ENCODE measurements around the gene MAP2K3.

The MAP2K3 gene

GRCh38 chr17:21352981-21353265 is 68.4 kb downstream of the MAP2K3 start:
- no peak for DNase-seq (ENCODE audit: low read depth)
- TF ChIP-seq CTCF (IDR thresholded peaks at IDR 0.05; ENCODE audit: control insufficient read depth, extremely low read depth, insufficient read depth), result no peak
- no peak overlapping the region for H3K4me3 ChIP-seq (ENCODE audit: low read depth, low read length)

- DNase-seq (ENCODE audit: low read depth), result no peak
- H3K4me3 ChIP-seq (ENCODE audit: low read depth, low read length), result no peak overlapping the region
- TF ChIP-seq CTCF (IDR thresholded peaks at IDR 0.05; ENCODE audit: control insufficient read depth, extremely low read depth, insufficient read depth), result no peak
Measured at GRCh38 chr17:21353326-21354010, 69.0 kb downstream of the MAP2K3 start.

GRCh38 chr17:21354796-21355385 is 70.4 kb downstream of the MAP2K3 start:
- no peak for TF ChIP-seq CTCF (IDR thresholded peaks at IDR 0.05; ENCODE audit: control insufficient read depth, extremely low read depth, insufficient read depth)
- H3K4me3 ChIP-seq (ENCODE audit: low read depth, low read length), result no peak overlapping the region
- no peak for DNase-seq (ENCODE audit: low read depth)

- no peak overlapping the region for H3K4me3 ChIP-seq (ENCODE audit: low read depth, low read length)
- no peak for DNase-seq (ENCODE audit: low read depth)
- TF ChIP-seq CTCF (IDR thresholded peaks at IDR 0.05; ENCODE audit: control insufficient read depth, extremely low read depth, insufficient read depth), result no peak
Measured at GRCh38 chr17:21355586-21355985, 71.1 kb downstream of the MAP2K3 start.

GRCh38 chr17:21356537-21357127 is 72.1 kb downstream of the MAP2K3 start:
- no peak for TF ChIP-seq CTCF (IDR thresholded peaks at IDR 0.05; ENCODE audit: control insufficient read depth, extremely low read depth, insufficient read depth)
- no peak overlapping the region for H3K4me3 ChIP-seq (ENCODE audit: low read depth, low read length)
- no peak for DNase-seq (ENCODE audit: low read depth)

- no peak for DNase-seq (ENCODE audit: low read depth)
- H3K4me3 ChIP-seq (ENCODE audit: low read depth, low read length), result no peak overlapping the region
- TF ChIP-seq CTCF (IDR thresholded peaks at IDR 0.05; ENCODE audit: control insufficient read depth, extremely low read depth, insufficient read depth), result no peak
Measured at GRCh38 chr17:21357281-21357680, 72.8 kb downstream of the MAP2K3 start.
